ENCODE data around the gene TMIGD1. TPM values are rescaled to one million over a fixed set of nuclear protein-coding genes. Genes with fewer than 3 reads are reported as not detected.

The TMIGD1 gene
- polyA plus RNA-seq, 1 of the 3 experiments (the other 2 are of a cell fraction): not detected

DNA sequence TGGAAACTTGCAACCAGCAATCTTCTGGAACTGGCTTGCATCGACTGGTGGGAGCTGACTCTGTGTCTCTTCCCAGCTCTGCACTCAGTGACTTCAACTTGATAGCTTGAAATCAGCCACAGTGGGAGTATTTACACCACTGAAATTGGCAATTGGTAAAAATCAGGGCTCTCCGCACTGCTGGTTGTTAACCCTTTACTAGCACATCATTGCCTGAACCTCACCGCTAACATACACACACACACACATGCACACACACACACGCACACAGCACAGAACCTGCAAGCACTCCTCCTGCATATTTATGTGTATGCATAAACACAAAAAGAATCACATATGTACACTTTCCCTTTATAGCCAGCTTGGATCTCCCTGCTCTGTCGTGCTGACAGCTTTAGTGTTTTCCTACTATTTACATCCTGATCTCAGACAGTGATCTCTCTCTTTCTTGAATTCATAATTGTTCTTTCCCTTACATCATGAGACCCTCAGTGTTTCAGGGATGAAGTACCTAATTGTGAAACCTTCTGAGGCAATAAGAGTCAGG is 7.9 kb upstream of the TMIGD1 start:
- Histone ChIP-seq H3K36me3 (replicated peaks in 1 of 2; ENCODE audit: control insufficient read depth in 1 of 2, insufficient read depth in 2 of 2, low read length in 1 of 2) (no peaks in the 10 kb centered on the region), H3K4me2 (no peak overlapping the region), H3K4me1 (ENCODE audit: control insufficient read depth in 1 of 2, insufficient read depth in 2 of 2, low read depth in 1 of 2, low read length in 1 of 2) (peaks cover 8 to 15% of the 10 kb centered on the region in 2 experiments; a peak in 2 of 4 replicates), H4K20me1 (ENCODE audit: insufficient read depth) (no peaks in the 10 kb centered on the region), H3K79me2 (ENCODE audit: insufficient read depth) (no peaks in the 10 kb centered on the region), H2AFZ (ENCODE audit: low read depth) (no peak overlapping the region), H3K9me2 (no peaks in the 10 kb centered on the region), H3K27ac (ENCODE audit: low read depth in 2 of 2, low read length in 1 of 2) (no peak overlapping the region), H3K4me3 (ENCODE audit: low read depth in 2 of 2, low read length in 1 of 2) (no peak overlapping the region), H3F3A (replicated peaks; ENCODE audit: insufficient read depth) (peaks cover 7% of the 10 kb centered on the region), H3K27me3 (ENCODE audit: insufficient read depth) (no peaks in the 10 kb centered on the region), H3K9me3 (no peaks in the 10 kb centered on the region), H3K9ac (no peak overlapping the region)
- no peak for DNase-seq
- ChIA-PET CTCF (interaction anchor here (0.7 to 6.0 kb wide), 5 partner anchors 13 to 375 kb away, joined by 3 to 54 read pairs (median 5); no protein-coding TSS in a partner anchor), POLR2A (no interaction called here)
- TF ChIP-seq RFX5 (IDR thresholded peaks at IDR 0.05; ENCODE audit: low read length) (no peak), TCF12 (IDR thresholded peaks at IDR 0.05) (no peak), FOXJ3 (CRISPR knock-in tag; IDR thresholded peaks at IDR 0.05) (no peak), MEF2A (IDR thresholded peaks at IDR 0.05; ENCODE audit: borderline replicate concordance, low read depth) (no peak), SIN3A (IDR thresholded peaks at IDR 0.05; ENCODE audit: borderline replicate concordance, low read depth, low read length) (no peak), GATA2 (CRISPR knock-in tag; IDR thresholded peaks at IDR 0.05) (no peak), POLR2AphosphoS5 (IDR thresholded peaks at IDR 0.05; ENCODE audit: low read depth, low read length) (no peak), RXRA (IDR thresholded peaks at IDR 0.05; ENCODE audit: borderline replicate concordance, low read depth) (no peak), EZH2phosphoT487 (IDR thresholded peaks at IDR 0.05; ENCODE audit: borderline replicate concordance, low read depth) (no peak), JUND (IDR thresholded peaks at IDR 0.05) (no peak), TEAD4 (IDR thresholded peaks at IDR 0.05; ENCODE audit: borderline replicate concordance, insufficient read depth) (no peak), SMC3 (IDR thresholded peaks at IDR 0.05; ENCODE audit: low read depth, low read length) (no peak)
- TF ChIP-seq, protein P1, sequence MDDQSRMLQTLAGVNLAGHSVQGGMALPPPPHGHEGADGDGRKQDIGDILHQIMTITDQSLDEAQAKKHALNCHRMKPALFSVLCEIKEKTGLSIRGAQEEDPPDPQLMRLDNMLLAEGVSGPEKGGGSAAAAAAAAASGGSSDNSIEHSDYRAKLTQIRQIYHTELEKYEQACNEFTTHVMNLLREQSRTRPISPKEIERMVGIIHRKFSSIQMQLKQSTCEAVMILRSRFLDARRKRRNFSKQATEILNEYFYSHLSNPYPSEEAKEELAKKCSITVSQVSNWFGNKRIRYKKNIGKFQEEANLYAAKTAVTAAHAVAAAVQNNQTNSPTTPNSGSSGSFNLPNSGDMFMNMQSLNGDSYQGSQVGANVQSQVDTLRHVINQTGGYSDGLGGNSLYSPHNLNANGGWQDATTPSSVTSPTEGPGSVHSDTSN (IDR thresholded peaks at IDR 0.05): no peak
- TF ChIP-seq, protein P2, sequence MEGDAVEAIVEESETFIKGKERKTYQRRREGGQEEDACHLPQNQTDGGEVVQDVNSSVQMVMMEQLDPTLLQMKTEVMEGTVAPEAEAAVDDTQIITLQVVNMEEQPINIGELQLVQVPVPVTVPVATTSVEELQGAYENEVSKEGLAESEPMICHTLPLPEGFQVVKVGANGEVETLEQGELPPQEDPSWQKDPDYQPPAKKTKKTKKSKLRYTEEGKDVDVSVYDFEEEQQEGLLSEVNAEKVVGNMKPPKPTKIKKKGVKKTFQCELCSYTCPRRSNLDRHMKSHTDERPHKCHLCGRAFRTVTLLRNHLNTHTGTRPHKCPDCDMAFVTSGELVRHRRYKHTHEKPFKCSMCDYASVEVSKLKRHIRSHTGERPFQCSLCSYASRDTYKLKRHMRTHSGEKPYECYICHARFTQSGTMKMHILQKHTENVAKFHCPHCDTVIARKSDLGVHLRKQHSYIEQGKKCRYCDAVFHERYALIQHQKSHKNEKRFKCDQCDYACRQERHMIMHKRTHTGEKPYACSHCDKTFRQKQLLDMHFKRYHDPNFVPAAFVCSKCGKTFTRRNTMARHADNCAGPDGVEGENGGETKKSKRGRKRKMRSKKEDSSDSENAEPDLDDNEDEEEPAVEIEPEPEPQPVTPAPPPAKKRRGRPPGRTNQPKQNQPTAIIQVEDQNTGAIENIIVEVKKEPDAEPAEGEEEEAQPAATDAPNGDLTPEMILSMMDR (IDR thresholded peaks at IDR 0.05): no peak
- TF ChIP-seq, protein P3, sequence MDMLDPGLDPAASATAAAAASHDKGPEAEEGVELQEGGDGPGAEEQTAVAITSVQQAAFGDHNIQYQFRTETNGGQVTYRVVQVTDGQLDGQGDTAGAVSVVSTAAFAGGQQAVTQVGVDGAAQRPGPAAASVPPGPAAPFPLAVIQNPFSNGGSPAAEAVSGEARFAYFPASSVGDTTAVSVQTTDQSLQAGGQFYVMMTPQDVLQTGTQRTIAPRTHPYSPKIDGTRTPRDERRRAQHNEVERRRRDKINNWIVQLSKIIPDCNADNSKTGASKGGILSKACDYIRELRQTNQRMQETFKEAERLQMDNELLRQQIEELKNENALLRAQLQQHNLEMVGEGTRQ (IDR thresholded peaks at IDR 0.05; ENCODE audit: borderline replicate concordance, low read depth, low read length): no peak
- TF ChIP-seq, protein P4, sequence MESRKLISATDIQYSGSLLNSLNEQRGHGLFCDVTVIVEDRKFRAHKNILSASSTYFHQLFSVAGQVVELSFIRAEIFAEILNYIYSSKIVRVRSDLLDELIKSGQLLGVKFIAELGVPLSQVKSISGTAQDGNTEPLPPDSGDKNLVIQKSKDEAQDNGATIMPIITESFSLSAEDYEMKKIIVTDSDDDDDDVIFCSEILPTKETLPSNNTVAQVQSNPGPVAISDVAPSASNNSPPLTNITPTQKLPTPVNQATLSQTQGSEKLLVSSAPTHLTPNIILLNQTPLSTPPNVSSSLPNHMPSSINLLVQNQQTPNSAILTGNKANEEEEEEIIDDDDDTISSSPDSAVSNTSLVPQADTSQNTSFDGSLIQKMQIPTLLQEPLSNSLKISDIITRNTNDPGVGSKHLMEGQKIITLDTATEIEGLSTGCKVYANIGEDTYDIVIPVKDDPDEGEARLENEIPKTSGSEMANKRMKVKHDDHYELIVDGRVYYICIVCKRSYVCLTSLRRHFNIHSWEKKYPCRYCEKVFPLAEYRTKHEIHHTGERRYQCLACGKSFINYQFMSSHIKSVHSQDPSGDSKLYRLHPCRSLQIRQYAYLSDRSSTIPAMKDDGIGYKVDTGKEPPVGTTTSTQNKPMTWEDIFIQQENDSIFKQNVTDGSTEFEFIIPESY (IDR thresholded peaks at IDR 0.05; ENCODE audit: borderline replicate concordance, low read depth): no peak
- 92% methylated on average over 5 of the region's 5 CpGs for WGBS (ENCODE audit: low lambda C conversion rate)
